HG03565 (cell line): ENCODE data around the gene SERPINB11.
"Not testable (repeated sequence)": the region's sequence is repeated elsewhere in the genome, so short reads cannot be mapped to it uniquely, and the experiment has no call there.

Experiments used
- ATAC-seq: cut with Tn5 transposase; IDR thresholded peaks from one replicate; pipeline ENCODE4 v1.9.1; 2021; ENCODE audit warnings: mild to moderate bottlenecking, moderate library complexity; ENCODE audit not compliant: unreplicated experiment

SERPINB11 gene

GRCh38 chr18:63702660-63703059, at the start of gene SERPINB11:
Gene SERPINB11, plus strand, starts transcription at chr18:63702960. Its CDS starts 7,234 bp downstream, at chr18:63710194.
- no peak for ATAC-seq

- ATAC-seq, result not testable (repeated sequence)
These were observed 43.8 kb upstream of the SERPINB11 start for GRCh38 chr18:63658920-63659319.

GRCh38 chr18:63661750-63662149, 41.0 kb upstream of the SERPINB11 start, which contains the start of gene SERPINB3:
Gene SERPINB3, minus strand, starts transcription at chr18:63661893. Its CDS starts 677 bp downstream, at chr18:63661216.
- not testable (repeated sequence) for ATAC-seq

- no peak for ATAC-seq
These were observed 38.2 kb upstream of the SERPINB11 start for GRCh38 chr18:63664571-63664970.

GRCh38 chr18:63676526-63677323, 26.0 kb upstream of the SERPINB11 start:
- peak; percentile 80 for ATAC-seq

- no peak for ATAC-seq
These were observed 25.1 kb upstream of the SERPINB11 start for GRCh38 chr18:63677500-63678225.

GRCh38 chr18:63679820-63680606, 22.7 kb upstream of the SERPINB11 start:
- no peak for ATAC-seq

GRCh38 chr18:63681449-63682340, 21.1 kb upstream of the SERPINB11 start:
- no peak for ATAC-seq

GRCh38 chr18:63683152-63683551, 19.6 kb upstream of the SERPINB11 start:
- no peak for ATAC-seq

GRCh38 chr18:63683890-63684289, 18.9 kb upstream of the SERPINB11 start:
- ATAC-seq, result no peak

GRCh38 chr18:63684718-63685117, 18.0 kb upstream of the SERPINB11 start:
- ATAC-seq, result no peak

GRCh38 chr18:63686871-63687270, 15.9 kb upstream of the SERPINB11 start:
- ATAC-seq, result no peak

- no peak for ATAC-seq
These were observed 13.7 kb upstream of the SERPINB11 start for GRCh38 chr18:63689064-63689463.

- no peak for ATAC-seq
These were observed 5.6 kb upstream of the SERPINB11 start for GRCh38 chr18:63697097-63697660.

GRCh38 chr18:63700501-63700900, 2.3 kb upstream of the SERPINB11 start:
- no peak for ATAC-seq

GRCh38 chr18:63701952-63702351, 808 bp upstream of the SERPINB11 start:
- no peak for ATAC-seq

- ATAC-seq, result no peak
These were observed 2.6 kb downstream of the SERPINB11 start for GRCh38 chr18:63705401-63705800.

GRCh38 chr18:63707816-63708215, 5.1 kb downstream of the SERPINB11 start:
- no peak for ATAC-seq

- ATAC-seq, result no peak
These were observed 5.9 kb downstream of the SERPINB11 start for GRCh38 chr18:63708650-63709049.
